ENCODE measurements around the gene TAX1BP1. TPM values are rescaled to one million over a fixed set of nuclear protein-coding genes. Genes with fewer than 3 reads are reported as not detected.

The TAX1BP1 gene
- total RNA-seq, 4 donors from 2014 or later = 65.0 to 77.0 (median 72.3) TPM

- DNase-seq (ENCODE audit: low spot score) (no peak), ATAC-seq (ENCODE audit: low FRiP score) (no peak)
- TF ChIP-seq, protein P1, sequence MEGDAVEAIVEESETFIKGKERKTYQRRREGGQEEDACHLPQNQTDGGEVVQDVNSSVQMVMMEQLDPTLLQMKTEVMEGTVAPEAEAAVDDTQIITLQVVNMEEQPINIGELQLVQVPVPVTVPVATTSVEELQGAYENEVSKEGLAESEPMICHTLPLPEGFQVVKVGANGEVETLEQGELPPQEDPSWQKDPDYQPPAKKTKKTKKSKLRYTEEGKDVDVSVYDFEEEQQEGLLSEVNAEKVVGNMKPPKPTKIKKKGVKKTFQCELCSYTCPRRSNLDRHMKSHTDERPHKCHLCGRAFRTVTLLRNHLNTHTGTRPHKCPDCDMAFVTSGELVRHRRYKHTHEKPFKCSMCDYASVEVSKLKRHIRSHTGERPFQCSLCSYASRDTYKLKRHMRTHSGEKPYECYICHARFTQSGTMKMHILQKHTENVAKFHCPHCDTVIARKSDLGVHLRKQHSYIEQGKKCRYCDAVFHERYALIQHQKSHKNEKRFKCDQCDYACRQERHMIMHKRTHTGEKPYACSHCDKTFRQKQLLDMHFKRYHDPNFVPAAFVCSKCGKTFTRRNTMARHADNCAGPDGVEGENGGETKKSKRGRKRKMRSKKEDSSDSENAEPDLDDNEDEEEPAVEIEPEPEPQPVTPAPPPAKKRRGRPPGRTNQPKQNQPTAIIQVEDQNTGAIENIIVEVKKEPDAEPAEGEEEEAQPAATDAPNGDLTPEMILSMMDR (IDR thresholded peaks at IDR 0.05) = no peak
These were observed 99.1 kb downstream of the TAX1BP1 start for GRCh38 chr7:27839099-27839498.

DNA sequence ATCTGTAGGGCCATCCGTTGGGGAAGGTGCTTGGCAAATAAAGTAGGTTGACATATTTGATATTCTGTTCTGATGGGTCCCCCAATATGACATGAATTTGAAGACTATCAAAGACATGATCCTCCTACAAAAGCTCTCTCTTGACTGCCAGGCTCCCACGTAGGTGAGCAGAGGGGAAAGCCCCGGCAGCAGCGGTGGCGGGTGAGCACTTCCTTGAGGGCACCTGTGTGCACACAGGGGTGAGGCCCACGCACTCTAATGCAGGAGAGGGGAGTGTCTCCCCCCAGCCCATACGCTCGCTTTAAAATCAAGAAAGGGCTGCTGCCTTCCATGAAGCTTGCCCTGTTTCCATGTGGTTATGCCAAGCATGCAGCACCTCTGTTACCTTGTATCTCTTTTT, 100.4 kb downstream of the TAX1BP1 start:
- DNase-seq (ENCODE audit: low spot score) (no peak), ATAC-seq (ENCODE audit: low FRiP score) (no peak)
- TF ChIP-seq, protein P1 (IDR thresholded peaks at IDR 0.05) = no peak

DNA sequence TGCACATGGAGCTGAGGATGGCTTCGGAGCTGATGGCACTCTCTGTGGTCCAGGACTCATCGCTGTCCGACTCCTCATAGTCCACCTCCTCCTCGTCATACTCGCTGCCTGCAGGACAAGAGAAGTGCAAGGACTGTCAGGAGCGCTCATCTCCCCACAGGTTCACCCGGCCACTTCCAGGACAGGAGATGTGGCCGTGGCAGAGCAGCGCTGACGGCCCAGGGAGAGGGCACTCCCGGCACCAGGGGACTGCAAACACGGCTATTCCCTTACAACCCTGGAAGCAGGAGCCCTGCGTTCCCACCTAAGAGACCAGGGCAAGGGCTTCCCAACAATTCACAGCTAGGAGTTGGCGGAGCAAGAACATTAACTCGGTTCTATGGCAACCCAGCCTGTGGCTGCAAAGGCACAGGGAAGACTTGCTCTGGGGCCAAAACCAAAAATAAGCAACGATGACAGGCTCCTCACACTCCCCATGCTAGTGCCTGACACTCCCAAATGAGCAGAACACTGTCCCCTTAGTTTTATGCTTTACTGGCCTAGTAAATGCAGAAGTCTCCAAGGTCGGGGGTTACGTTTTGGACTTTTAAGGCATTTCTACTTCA, 100.9 kb downstream of the TAX1BP1 start:
- TF ChIP-seq, protein P1 (IDR thresholded peaks at IDR 0.05) = no peak
- ATAC-seq (ENCODE audit: low FRiP score) (no peak), DNase-seq (ENCODE audit: low spot score) (no peak)

DNA sequence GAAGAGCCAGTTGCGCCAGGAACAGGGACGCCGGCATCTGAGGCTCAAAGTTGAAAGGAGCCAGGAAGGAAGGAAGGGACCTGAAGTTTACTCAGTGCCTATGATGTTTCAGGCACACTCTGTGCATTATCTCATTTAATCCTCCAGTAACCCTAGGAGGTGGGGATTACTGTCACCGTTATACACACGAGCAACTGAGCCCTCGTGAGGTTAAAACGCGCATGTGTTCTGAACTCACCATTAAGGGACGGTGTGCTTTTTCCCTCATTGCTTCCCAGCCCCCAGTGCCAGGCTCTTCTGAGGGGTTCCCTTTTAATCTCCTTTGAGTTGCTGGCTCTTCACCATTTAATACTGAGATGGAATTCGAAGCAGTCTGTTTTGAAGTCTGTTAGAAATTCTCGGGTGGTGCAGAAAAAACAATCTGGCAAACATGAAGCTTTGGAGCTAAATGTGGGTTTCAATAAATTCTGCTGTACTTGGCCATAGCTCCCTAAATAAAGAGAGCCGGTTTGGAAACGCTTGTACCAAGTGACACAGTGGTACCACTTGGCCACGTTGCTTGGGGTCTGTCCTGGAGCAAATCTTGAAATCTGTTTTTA, 102.2 kb downstream of the TAX1BP1 start:
- no peak for DNase-seq (ENCODE audit: low spot score)
- no peak for ATAC-seq (ENCODE audit: low FRiP score)
- TF ChIP-seq, protein P1 (IDR thresholded peaks at IDR 0.05) = no peak

DNA sequence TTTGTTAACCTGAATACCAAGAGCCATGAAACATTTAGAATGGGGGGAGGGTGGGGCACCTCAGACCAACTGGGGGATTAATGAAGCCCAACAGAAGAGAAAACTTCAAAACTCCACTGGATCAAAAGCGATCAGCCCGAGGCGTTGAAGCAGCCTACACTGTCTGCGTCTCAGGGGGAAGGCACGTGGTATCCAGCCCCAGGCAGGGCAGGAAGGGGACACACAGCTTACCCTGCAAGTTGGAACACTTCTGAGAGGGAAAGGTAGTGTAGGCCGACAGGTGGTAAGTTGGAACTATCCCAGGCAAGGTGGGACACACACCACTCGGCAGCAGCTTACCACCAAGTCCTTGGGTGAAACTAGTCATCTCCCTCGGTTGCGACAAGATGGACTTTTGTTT, 102.9 kb downstream of the TAX1BP1 start:
- no peak for DNase-seq (ENCODE audit: low spot score)
- ATAC-seq (ENCODE audit: low FRiP score) = no peak
- TF ChIP-seq, protein P1 (IDR thresholded peaks at IDR 0.05) = no peak

GRCh38 chr7:27843584-27844305, 103.8 kb downstream of the TAX1BP1 start:
- TF ChIP-seq, protein P1 (IDR thresholded peaks at IDR 0.05) = no peak
- no peak for DNase-seq (ENCODE audit: low spot score)
- ATAC-seq (ENCODE audit: low FRiP score) = no peak
